Measurements from ENCODE around the gene TMEM101.
"Not testable (repeated sequence)": the region's sequence is repeated elsewhere in the genome, so short reads cannot be mapped to it uniquely, and the experiment has no call there.

The TMEM101 gene

DNA sequence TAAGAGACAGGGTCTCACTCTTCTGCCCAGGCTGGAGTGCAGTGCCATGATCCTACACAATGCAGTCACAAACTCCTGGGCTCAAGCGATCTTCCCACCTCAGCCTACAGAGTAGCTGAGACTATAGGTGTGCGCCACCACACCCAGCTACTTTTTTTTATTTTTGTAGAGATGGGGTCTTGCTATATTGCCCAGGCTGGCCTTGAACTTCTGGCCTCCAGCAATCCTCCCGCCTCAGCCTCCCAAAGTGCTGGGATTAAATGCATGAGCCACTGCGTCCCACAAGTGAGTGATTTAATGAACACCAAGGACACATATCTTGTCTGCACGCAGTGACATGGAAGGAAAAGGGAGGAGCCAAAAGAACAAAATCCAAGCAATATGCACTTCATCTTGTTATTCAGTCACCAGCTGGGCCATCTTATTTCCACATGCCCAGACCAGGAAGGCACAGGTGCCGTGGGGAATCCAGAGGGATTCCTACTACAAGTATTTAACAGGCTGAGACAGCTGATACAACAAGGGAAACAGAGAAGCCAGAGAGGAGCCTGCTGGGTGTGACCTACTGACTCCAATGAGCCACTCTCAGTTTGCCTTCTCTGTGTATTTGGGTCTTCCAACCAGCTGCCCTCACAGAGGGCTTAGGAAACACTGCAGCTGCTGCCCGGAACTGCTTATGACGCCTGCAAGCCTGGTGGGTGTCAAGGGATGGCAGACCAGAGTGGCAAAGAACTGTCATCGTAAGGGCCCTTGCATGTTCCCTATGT is 34.7 kb upstream of the TMEM101 start:
- TF ChIP-seq CTCF (IDR thresholded peaks at IDR 0.05; ENCODE audit: low read depth, low read length): no peak
- no peak for DNase-seq (ENCODE audit: low read depth in 2 of 2)
- H3K4me3 ChIP-seq (replicated peaks in 1 of 2; ENCODE audit: low read depth in 2 of 2, low read length in 2 of 2): no peak overlapping the region

- not testable (repeated sequence) for DNase-seq (ENCODE audit: low read depth in 2 of 2); H3K4me3 ChIP-seq (replicated peaks in 1 of 2; ENCODE audit: low read depth in 2 of 2, low read length in 2 of 2)
These were observed 32.1 kb upstream of the TMEM101 start for GRCh38 chr17:44046893-44047292.

DNA sequence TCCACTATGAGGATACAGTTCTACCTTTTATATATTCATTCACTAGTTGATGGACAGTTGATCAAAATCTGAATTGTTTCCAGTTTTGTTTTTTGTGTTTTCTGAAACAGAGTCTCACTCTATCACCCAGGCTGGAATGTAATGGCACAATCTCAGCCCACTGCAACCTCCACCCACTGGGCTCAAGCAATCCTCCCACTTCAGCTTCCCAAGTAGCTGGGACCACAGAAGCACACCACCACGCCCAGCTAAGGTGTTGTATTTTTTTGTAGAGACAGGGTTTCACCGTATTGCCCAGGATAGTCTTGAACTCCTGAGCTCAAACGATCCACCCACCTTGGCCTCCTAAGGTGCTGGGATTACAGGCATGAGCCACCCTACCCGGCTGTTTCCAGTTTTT is 30.7 kb upstream of the TMEM101 start:
- no peak for TF ChIP-seq CTCF (IDR thresholded peaks at IDR 0.05; ENCODE audit: low read depth, low read length)

DNA sequence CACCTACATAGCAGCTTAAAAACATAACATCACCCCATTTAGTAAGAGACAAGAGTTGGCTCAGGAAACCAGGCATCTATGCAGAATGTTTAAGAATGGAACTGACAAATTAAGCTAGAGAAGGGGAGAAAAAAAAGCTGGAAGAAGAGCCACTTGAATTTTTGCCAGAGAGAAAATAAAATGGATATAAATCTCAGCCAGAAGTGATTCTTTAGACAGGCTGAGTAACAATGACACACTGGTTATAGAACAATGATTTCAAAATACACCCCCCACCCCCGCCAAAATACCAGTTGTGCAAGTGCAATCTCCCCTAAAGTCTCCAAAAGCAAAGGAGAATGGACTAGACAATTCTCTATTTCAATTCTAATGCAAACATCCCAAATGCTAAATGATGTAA is 29.3 kb upstream of the TMEM101 start:
- no peak for TF ChIP-seq CTCF (IDR thresholded peaks at IDR 0.05; ENCODE audit: low read depth, low read length)
- H3K4me3 ChIP-seq (replicated peaks in 1 of 2; ENCODE audit: low read depth in 2 of 2, low read length in 2 of 2): no peak overlapping the region
- DNase-seq (ENCODE audit: low read depth in 2 of 2): peak; percentile 59 to 79

More for the DNA sequence above, 30.7 kb upstream of the TMEM101 start:
- H3K4me3 ChIP-seq (replicated peaks in 1 of 2; ENCODE audit: low read depth in 2 of 2, low read length in 2 of 2): no peak overlapping the region
- no peak for DNase-seq (ENCODE audit: low read depth in 2 of 2)

GRCh38 chr17:44043272-44043696 is 28.5 kb upstream of the TMEM101 start:
- H3K4me3 ChIP-seq (replicated peaks in 1 of 2; ENCODE audit: low read depth in 2 of 2, low read length in 2 of 2): no peak overlapping the region
- TF ChIP-seq CTCF (IDR thresholded peaks at IDR 0.05; ENCODE audit: low read depth, low read length): no peak
- peak; percentile 79 to 88 for DNase-seq (ENCODE audit: low read depth in 2 of 2)

DNA sequence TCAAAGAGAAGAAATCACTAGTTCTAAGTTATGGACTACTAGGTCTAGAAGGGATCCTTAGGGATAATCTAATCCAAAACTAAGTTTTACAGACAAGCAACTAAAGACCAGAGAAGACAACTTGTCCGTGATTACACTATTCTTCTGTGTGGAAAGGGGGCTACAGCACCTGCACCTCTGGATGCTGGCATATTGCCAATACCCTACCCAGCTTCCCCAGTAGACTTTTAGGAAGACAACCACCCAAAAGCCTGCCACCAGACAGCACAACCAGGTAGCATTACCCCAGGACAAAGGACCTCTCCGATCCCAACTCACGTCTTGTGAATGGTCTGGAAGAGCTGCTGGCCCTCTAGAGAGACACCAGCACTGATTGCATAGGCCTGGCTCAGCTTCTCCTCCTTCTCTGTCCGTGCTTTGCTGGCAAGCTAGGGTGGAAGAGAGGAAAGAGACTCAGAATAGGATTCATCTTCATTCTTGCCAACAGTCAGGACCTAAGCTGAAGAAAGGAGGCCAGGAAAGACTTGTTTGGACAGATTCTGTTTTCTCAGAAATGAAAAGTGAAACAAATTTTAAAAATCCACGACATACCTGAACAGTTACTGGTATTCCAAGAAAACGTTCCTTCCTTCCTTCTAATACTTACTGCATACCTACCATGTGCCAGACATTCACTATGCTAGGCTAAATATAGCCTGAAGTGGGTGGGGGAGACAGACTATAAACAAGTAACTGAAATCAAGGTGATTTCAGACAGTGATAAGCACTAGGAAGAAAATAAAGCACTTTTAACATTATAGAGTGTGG is 25.3 kb upstream of the TMEM101 start:
- DNase-seq (ENCODE audit: low read depth in 2 of 2): no peak
- H3K4me3 ChIP-seq (replicated peaks in 1 of 2; ENCODE audit: low read depth in 2 of 2, low read length in 2 of 2): no peak overlapping the region
- TF ChIP-seq CTCF (IDR thresholded peaks at IDR 0.05; ENCODE audit: low read depth, low read length): no peak

DNA sequence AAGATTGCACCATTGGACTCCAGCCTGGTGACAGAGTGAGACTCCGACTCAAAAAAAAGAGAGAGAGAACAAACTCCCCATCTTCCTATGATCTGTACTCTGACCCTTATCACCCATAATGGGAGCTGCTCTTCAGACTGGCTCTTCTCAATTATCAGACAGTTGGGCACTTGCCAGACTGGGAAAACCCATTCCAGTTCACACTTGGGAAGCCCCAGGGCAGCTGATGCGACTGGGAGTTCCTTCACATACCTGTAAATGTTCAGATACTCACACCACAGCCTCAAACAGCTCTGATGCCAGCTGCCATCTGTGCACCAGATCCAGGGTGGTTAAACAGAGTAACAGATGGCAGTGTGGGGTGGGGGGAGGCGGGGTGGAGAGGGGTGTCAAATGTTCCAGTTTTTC is 23.8 kb upstream of the TMEM101 start:
- TF ChIP-seq CTCF (IDR thresholded peaks at IDR 0.05; ENCODE audit: low read depth, low read length): no peak
- H3K4me3 ChIP-seq (replicated peaks in 1 of 2; ENCODE audit: low read depth in 2 of 2, low read length in 2 of 2): no peak overlapping the region
- no peak for DNase-seq (ENCODE audit: low read depth in 2 of 2)
